Measurements from ENCODE around the gene CYS1. TPM values are rescaled to one million over a fixed set of nuclear protein-coding genes. Genes with fewer than 3 reads are reported as not detected.

Gene CYS1
- total and polyA plus RNA-seq, 2 donors (not counting 3 experiments of a cell fraction or from before 2014, with no cell fraction given), result not detected

DNA sequence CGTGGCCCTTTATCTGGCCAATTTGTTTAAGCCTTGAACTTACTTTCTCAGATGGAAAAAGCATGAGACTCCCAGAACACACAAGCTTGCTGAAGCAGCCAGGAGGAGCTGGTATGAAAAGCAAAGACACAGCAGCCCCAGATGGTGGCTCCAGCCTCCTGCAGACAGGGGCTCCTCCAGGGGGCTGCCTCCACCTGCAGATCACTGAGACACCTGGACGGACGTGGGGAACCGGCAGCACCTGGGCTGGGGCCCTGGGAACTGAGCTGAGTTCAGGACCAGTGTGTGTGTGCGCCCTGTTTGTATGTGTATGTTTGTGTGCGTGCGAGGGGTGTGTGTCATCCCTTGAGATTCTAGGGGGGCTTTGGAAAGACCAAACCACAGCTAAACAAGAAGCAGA is 8.6 kb downstream of the CYS1 start:
- Histone ChIP-seq H3K27me3 (ENCODE audit: control insufficient read depth in 2 of 2, insufficient read depth in 2 of 2, low read length in 2 of 2) (peaks cover 8 to 9% of the 10 kb centered on the region in 2 experiments), H2AFZ (ENCODE audit: low read depth, low read length) (no peak overlapping the region), H3K79me2 (ENCODE audit: control insufficient read depth, insufficient read depth, low read length) (no peaks in the 10 kb centered on the region), H3K9me1 (replicated peaks; ENCODE audit: control insufficient read depth, extremely low read depth, insufficient read depth, low read length) (no peaks in the 10 kb centered on the region), H4K20me1 (replicated peaks; ENCODE audit: control insufficient read depth, extremely low read depth, insufficient read depth, low read length) (no peaks in the 10 kb centered on the region), H3K4me2 (ENCODE audit: insufficient read depth, low read length) (no peak overlapping the region), H3K36me3 (ENCODE audit: control insufficient read depth in 2 of 2, extremely low read depth in 1 of 2, insufficient read depth in 2 of 2, low read length in 2 of 2) (no peaks in the 10 kb centered on the region), H3K4me3 (replicated peaks in 1 of 3; ENCODE audit: insufficient read depth in 1 of 3, low read depth in 1 of 3, low read length in 3 of 3) (no peak overlapping the region), H3K27ac (ENCODE audit: insufficient read depth, low read depth, low read length) (no peak overlapping the region), H3K9ac (replicated peaks; ENCODE audit: extremely low read depth, insufficient read depth, low read length) (no peak overlapping the region), H3K9me3 (replicated peaks; ENCODE audit: control insufficient read depth, insufficient read depth, low read length) (no peaks in the 10 kb centered on the region), H3K4me1 (ENCODE audit: control insufficient read depth, extremely low read depth, insufficient read depth, low read length) (no peaks in the 10 kb centered on the region)
- ChIA-PET POLR2A (no interaction called here), CTCF (interaction anchor here (0.9 to 11.8 kb wide), 19 partner anchors 8 to 485 kb away, joined by 3 to 565 read pairs (median 8); partner anchors contain the start of genes KLF11 and RRM2)
- no peak for FAIRE-seq
- no peak for DNase-seq (ENCODE audit: low read depth, low spot score)
- dilution Hi-C loops (cut with MboI; ENCODE audit: extremely low pct_ligation_motif_present, low sequenced_read_pairs), result no loop called here
- TF ChIP-seq, protein P1, sequence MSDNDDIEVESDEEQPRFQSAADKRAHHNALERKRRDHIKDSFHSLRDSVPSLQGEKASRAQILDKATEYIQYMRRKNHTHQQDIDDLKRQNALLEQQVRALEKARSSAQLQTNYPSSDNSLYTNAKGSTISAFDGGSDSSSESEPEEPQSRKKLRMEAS (IDR thresholded peaks at IDR 0.05; ENCODE audit: insufficient read depth, insufficient read length), result no peak
- TF ChIP-seq POLR2A (IDR thresholded peaks at IDR 0.05; ENCODE audit: low read depth, low read length) (no peak), MYC (IDR thresholded peaks at IDR 0.05; ENCODE audit: low read depth, low read length) (no peak), EZH2 (IDR thresholded peaks at IDR 0.05; ENCODE audit: borderline replicate concordance, low read depth, low read length, severe bottlenecking) (no peak), POLR2AphosphoS5 (IDR thresholded peaks at IDR 0.05; ENCODE audit: insufficient read depth, low read depth, low read length) (no peak), FOS (IDR thresholded peaks at IDR 0.05; ENCODE audit: borderline replicate concordance, insufficient read depth, low read length) (no peak), JUN (IDR thresholded peaks at IDR 0.05; ENCODE audit: borderline replicate concordance, insufficient read depth, insufficient read length, low read depth) (no peak), GATA2 (IDR thresholded peaks at IDR 0.05; ENCODE audit: insufficient read depth, insufficient read length, low read depth, low read length) (no peak)
- TF ChIP-seq, protein P2, sequence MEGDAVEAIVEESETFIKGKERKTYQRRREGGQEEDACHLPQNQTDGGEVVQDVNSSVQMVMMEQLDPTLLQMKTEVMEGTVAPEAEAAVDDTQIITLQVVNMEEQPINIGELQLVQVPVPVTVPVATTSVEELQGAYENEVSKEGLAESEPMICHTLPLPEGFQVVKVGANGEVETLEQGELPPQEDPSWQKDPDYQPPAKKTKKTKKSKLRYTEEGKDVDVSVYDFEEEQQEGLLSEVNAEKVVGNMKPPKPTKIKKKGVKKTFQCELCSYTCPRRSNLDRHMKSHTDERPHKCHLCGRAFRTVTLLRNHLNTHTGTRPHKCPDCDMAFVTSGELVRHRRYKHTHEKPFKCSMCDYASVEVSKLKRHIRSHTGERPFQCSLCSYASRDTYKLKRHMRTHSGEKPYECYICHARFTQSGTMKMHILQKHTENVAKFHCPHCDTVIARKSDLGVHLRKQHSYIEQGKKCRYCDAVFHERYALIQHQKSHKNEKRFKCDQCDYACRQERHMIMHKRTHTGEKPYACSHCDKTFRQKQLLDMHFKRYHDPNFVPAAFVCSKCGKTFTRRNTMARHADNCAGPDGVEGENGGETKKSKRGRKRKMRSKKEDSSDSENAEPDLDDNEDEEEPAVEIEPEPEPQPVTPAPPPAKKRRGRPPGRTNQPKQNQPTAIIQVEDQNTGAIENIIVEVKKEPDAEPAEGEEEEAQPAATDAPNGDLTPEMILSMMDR (IDR thresholded peaks at IDR 0.05; ENCODE audit: extremely low read depth in 1 of 2, insufficient read depth in 1 of 2, low read depth in 1 of 2, low read length in 2 of 2), result no peak
- intact Hi-C loops (cut with micrococcal nuclease), result no loop called here
- BruUV-seq (replicated peaks), result no TSS peak

Measured in endothelial cell of umbilical vein (primary cell).